Neuron (in vitro differentiated cells): ENCODE data around the gene SIK2.

Experiments used
- H2AFZ ChIP-seq: one replicate; pipeline ENCODE4 v1.6.1; 2013; ENCODE audit warnings: low read depth, mild to moderate bottlenecking, inconsistent platforms, low read length, moderate library complexity
- H3K27me3 ChIP-seq: one replicate; pipeline ENCODE4 v1.6.1; 2013; ENCODE audit warnings: low read length; ENCODE audit not compliant: insufficient read depth
- H3K36me3 ChIP-seq: one replicate; pipeline ENCODE4 v1.6.1; 2013; ENCODE audit warnings: low read length; ENCODE audit not compliant: insufficient read depth
- H3K4me1 ChIP-seq: one replicate; pipeline ENCODE4 v1.6.1; 2013; ENCODE audit warnings: low read length; ENCODE audit not compliant: insufficient read depth
- H3K4me3 ChIP-seq: 2 replicates; pipeline ENCODE4 v1.5.1; 2013; ENCODE audit warnings: mild to moderate bottlenecking, low read length, moderate library complexity
- H3K9me3 ChIP-seq: one replicate; pipeline ENCODE4 v1.6.1; 2013; ENCODE audit warnings: low read length

Gene SIK2

GRCh38 chr11:111570796-111571195 lies 31.5 kb upstream of the SIK2 start:
- H3K27me3 ChIP-seq = no peaks in the 10 kb centered on the region
- H3K36me3 ChIP-seq = no peaks in the 10 kb centered on the region
- peaks cover 9% of the 10 kb centered on the region for H3K4me1 ChIP-seq
- no peak overlapping the region for H3K4me3 ChIP-seq
- no peak overlapping the region for H2AFZ ChIP-seq
- no peaks in the 10 kb centered on the region for H3K9me3 ChIP-seq

GRCh38 chr11:111571829-111572501 lies 30.3 kb upstream of the SIK2 start:
- Histone ChIP-seq H3K27me3 (no peaks in the 10 kb centered on the region), H2AFZ (no peak overlapping the region), H3K36me3 (no peaks in the 10 kb centered on the region), H3K9me3 (no peaks in the 10 kb centered on the region), H3K4me1 (peaks cover 9% of the 10 kb centered on the region), H3K4me3 (no peak overlapping the region)

GRCh38 chr11:111572581-111572980 lies 29.7 kb upstream of the SIK2 start:
- Histone ChIP-seq H3K4me1 (peaks cover 9% of the 10 kb centered on the region), H3K9me3 (no peaks in the 10 kb centered on the region), H2AFZ (no peak overlapping the region), H3K4me3 (no peak overlapping the region), H3K36me3 (no peaks in the 10 kb centered on the region), H3K27me3 (no peaks in the 10 kb centered on the region)

- H3K36me3 ChIP-seq = no peaks in the 10 kb centered on the region
- H3K4me3 ChIP-seq = no peak overlapping the region
- H3K9me3 ChIP-seq = no peaks in the 10 kb centered on the region
- no peaks in the 10 kb centered on the region for H3K27me3 ChIP-seq
- H3K4me1 ChIP-seq = peaks cover 9% of the 10 kb centered on the region
- no peak overlapping the region for H2AFZ ChIP-seq
Measured at GRCh38 chr11:111573821-111574249, 28.4 kb upstream of the SIK2 start.

GRCh38 chr11:111574373-111575225 lies 27.6 kb upstream of the SIK2 start:
- Histone ChIP-seq H3K36me3 (no peaks in the 10 kb centered on the region), H2AFZ (no peak overlapping the region), H3K4me1 (peaks cover 6% of the 10 kb centered on the region), H3K27me3 (no peaks in the 10 kb centered on the region), H3K9me3 (no peaks in the 10 kb centered on the region), H3K4me3 (no peak overlapping the region)

GRCh38 chr11:111575740-111576139 lies 26.5 kb upstream of the SIK2 start:
- Histone ChIP-seq H3K27me3 (peaks cover 4% of the 10 kb centered on the region), H3K4me3 (no peak overlapping the region), H3K4me1 (no peaks in the 10 kb centered on the region), H3K36me3 (no peaks in the 10 kb centered on the region), H3K9me3 (no peaks in the 10 kb centered on the region), H2AFZ (no peak overlapping the region)

- no peak overlapping the region for H3K4me3 ChIP-seq
- H3K36me3 ChIP-seq = no peaks in the 10 kb centered on the region
- H2AFZ ChIP-seq = no peak overlapping the region
- H3K27me3 ChIP-seq = peaks cover 4% of the 10 kb centered on the region
- no peaks in the 10 kb centered on the region for H3K4me1 ChIP-seq
- no peaks in the 10 kb centered on the region for H3K9me3 ChIP-seq
Measured at GRCh38 chr11:111577821-111578220, 24.4 kb upstream of the SIK2 start.

- Histone ChIP-seq H3K9me3 (no peaks in the 10 kb centered on the region), H3K36me3 (no peaks in the 10 kb centered on the region), H3K4me1 (no peaks in the 10 kb centered on the region), H3K27me3 (peaks cover 4% of the 10 kb centered on the region), H2AFZ (no peak overlapping the region), H3K4me3 (no peak overlapping the region)
Measured at GRCh38 chr11:111581341-111581740, 20.9 kb upstream of the SIK2 start.

DNA sequence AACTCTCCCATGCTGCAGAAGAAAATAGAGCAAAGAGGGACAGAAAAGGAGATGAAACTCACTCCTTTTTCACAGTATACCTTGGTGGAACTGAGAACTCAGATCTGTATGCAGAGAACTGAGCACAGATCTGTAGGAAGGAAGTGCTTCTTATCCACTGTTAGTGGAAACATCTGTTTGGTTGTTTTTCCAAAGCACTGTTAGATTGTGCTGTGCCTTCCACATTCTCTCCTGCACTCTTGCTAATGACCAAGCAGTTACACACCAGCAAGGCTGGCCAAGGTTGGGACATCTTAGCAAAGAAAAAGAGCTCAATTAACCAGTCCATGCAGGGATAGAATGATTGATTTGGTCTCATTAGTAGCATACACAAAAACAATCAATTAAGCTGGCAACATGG lies 20.1 kb upstream of the SIK2 start:
- H3K4me3 ChIP-seq = no peak overlapping the region
- peaks cover 4% of the 10 kb centered on the region for H3K27me3 ChIP-seq
- H3K36me3 ChIP-seq = no peaks in the 10 kb centered on the region
- no peak overlapping the region for H2AFZ ChIP-seq
- no peaks in the 10 kb centered on the region for H3K4me1 ChIP-seq
- no peaks in the 10 kb centered on the region for H3K9me3 ChIP-seq

DNA sequence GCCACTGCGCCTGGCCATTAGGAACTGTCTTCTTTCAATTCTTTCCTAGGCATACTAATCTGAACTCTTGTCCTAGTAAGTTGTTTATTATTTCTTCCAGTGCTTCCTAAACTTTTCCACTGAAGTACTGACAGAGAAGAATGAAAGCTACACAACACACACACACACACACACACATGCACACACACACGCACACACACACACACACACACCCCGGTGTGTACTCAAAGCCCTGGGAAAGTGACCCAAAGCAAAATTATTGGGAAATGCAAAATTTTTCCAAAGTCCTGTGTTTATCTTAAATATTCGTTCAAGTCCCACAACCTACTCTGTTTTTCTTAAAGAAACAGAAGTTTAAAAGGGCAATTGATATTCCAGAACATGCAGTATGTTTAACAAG lies 19.4 kb upstream of the SIK2 start:
- no peak overlapping the region for H2AFZ ChIP-seq
- peaks cover 4% of the 10 kb centered on the region for H3K27me3 ChIP-seq
- H3K9me3 ChIP-seq = no peaks in the 10 kb centered on the region
- no peaks in the 10 kb centered on the region for H3K4me1 ChIP-seq
- no peak overlapping the region for H3K4me3 ChIP-seq
- no peaks in the 10 kb centered on the region for H3K36me3 ChIP-seq

- Histone ChIP-seq H3K4me1 (no peaks in the 10 kb centered on the region), H3K36me3 (no peaks in the 10 kb centered on the region)
Measured at GRCh38 chr11:111585371-111585770, 16.9 kb upstream of the SIK2 start.

DNA sequence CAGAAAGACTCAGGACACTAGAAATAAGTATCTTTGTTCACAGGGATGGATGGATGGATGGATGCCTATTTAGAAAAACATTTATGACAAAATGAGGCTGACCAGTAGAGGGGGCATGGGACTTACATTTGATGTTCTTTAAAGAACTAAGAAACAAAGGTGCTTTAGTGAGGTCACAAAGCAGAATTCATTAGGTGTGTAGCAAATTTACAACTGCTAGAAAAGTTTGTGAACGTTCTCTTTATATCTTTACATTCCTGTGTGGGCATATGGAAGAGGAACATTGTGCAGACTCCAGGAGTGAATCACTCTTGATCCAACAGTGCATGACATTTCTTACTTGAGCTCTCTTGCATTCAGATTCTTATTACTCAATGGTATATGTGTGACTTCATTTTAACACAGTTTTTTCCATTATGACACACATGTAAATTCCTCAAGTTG lies 15.8 kb upstream of the SIK2 start:
- Histone ChIP-seq H3K4me3 (no peak overlapping the region), H3K9me3 (no peaks in the 10 kb centered on the region), H2AFZ (no peak overlapping the region), H3K36me3 (no peaks in the 10 kb centered on the region), H3K4me1 (no peaks in the 10 kb centered on the region), H3K27me3 (no peaks in the 10 kb centered on the region)

More at GRCh38 chr11:111585371-111585770, 16.9 kb upstream of the SIK2 start:
- Histone ChIP-seq H3K27me3 (no peaks in the 10 kb centered on the region), H3K9me3 (no peaks in the 10 kb centered on the region), H2AFZ (no peak overlapping the region), H3K4me3 (no peak overlapping the region)

GRCh38 chr11:111589114-111589513 lies 13.1 kb upstream of the SIK2 start:
- no peaks in the 10 kb centered on the region for H3K9me3 ChIP-seq
- H3K4me3 ChIP-seq = no peak overlapping the region
- H3K4me1 ChIP-seq = no peaks in the 10 kb centered on the region
- peaks cover 3% of the 10 kb centered on the region for H3K27me3 ChIP-seq
- no peaks in the 10 kb centered on the region for H3K36me3 ChIP-seq
- H2AFZ ChIP-seq = no peak overlapping the region
